GM19372 (cell line): ENCODE data around the gene NELFCD.
A peak's percentile ranks its signal among the peaks of the same experiment; 100 is the strongest.
"Not testable (repeated sequence)": the region's sequence is repeated elsewhere in the genome, so short reads cannot be mapped to it uniquely, and the experiment has no call there.

ENCODE experiments used
- ATAC-seq: cut with Tn5 transposase; IDR thresholded peaks from one replicate; pipeline ENCODE4 v1.9.1; 2021; ENCODE audit warnings: mild to moderate bottlenecking, low read depth, moderate library complexity; ENCODE audit not compliant: unreplicated experiment

The NELFCD gene

GRCh38 chr20:58980711-58981627 is at the start of gene NELFCD:
Gene NELFCD, plus strand, starts transcription at chr20:58981256. Its CDS starts 54 bp downstream, at chr20:58981310.
- ATAC-seq: peak; percentile 81

GRCh38 chr20:58932170-58932569 is 48.9 kb upstream of the NELFCD start:
- no peak for ATAC-seq

- ATAC-seq: no peak
Observed at GRCh38 chr20:58938078-58938477, 43.0 kb upstream of the NELFCD start.

- ATAC-seq: no peak
Observed at GRCh38 chr20:58938541-58938940, 42.5 kb upstream of the NELFCD start.

GRCh38 chr20:58941471-58941870 is 39.6 kb upstream of the NELFCD start:
- ATAC-seq: no peak

- ATAC-seq: no peak
Observed at GRCh38 chr20:58942549-58942948, 38.5 kb upstream of the NELFCD start.

GRCh38 chr20:58944610-58945009 is 36.4 kb upstream of the NELFCD start:
- no peak for ATAC-seq

GRCh38 chr20:58945965-58946631 is 35.0 kb upstream of the NELFCD start:
- no peak for ATAC-seq

- ATAC-seq: not testable (repeated sequence)
Observed at GRCh38 chr20:58947797-58948388, 33.2 kb upstream of the NELFCD start.

- ATAC-seq: no peak
Observed at GRCh38 chr20:58950603-58951002, 30.5 kb upstream of the NELFCD start.

- ATAC-seq: no peak
Observed at GRCh38 chr20:58953050-58953449, 28.0 kb upstream of the NELFCD start.

GRCh38 chr20:58956078-58956477 is 25.0 kb upstream of the NELFCD start:
- ATAC-seq: no peak

- ATAC-seq: no peak
Observed at GRCh38 chr20:58959652-58960051, 21.4 kb upstream of the NELFCD start.

GRCh38 chr20:58963060-58963584 is 17.9 kb upstream of the NELFCD start:
- no peak for ATAC-seq

- ATAC-seq: not testable (repeated sequence)
Observed at GRCh38 chr20:58963922-58964321, 17.1 kb upstream of the NELFCD start.

- ATAC-seq: no peak
Observed at GRCh38 chr20:58965270-58966064, 15.6 kb upstream of the NELFCD start.

- no peak for ATAC-seq
Observed at GRCh38 chr20:58967652-58968429, 13.2 kb upstream of the NELFCD start.

- ATAC-seq: no peak
Observed at GRCh38 chr20:58969439-58969838, 11.6 kb upstream of the NELFCD start.

GRCh38 chr20:58970146-58970545 is 10.9 kb upstream of the NELFCD start:
- no peak for ATAC-seq
